H9 (cell line): Measurements from ENCODE around the gene SEMA3G. TPM values are rescaled to one million over a fixed set of nuclear protein-coding genes. Genes with fewer than 3 reads are reported as not detected.

ENCODE experiments used
- DNase-seq: peaks from one replicate; pipeline ENCODE4 v3.0.0-alpha.2; 2017
- H2AFZ ChIP-seq: one replicate; pipeline ENCODE4 v1.6.1; 2013; ENCODE audit warnings: mild to moderate bottlenecking, low read length, control low read depth, moderate library complexity
- H2AK5ac ChIP-seq: 2 replicates; pipeline ENCODE4 v1.6.1; 2013; ENCODE audit warnings: low read length, control low read depth, mixed read lengths; ENCODE audit not compliant: insufficient read length
- H2BK120ac ChIP-seq: one replicate; pipeline ENCODE4 v1.6.1; 2013; ENCODE audit warnings: low read depth, mild to moderate bottlenecking, low read length, control low read depth, inconsistent platforms; ENCODE audit not compliant: poor library complexity, severe bottlenecking
- H2BK12ac ChIP-seq: 2 replicates; pipeline ENCODE4 v1.6.1; 2013; ENCODE audit warnings: low read length, control low read depth, mixed read lengths, low read depth; ENCODE audit not compliant: insufficient read length
- H2BK15ac ChIP-seq: 2 replicates; pipeline ENCODE4 v1.6.1; 2013; ENCODE audit warnings: low read depth, low read length, control low read depth
- H2BK20ac ChIP-seq: one replicate; pipeline ENCODE4 v1.6.1; 2013; ENCODE audit warnings: low read depth, mild to moderate bottlenecking, low read length, control low read depth, inconsistent platforms; ENCODE audit not compliant: poor library complexity, severe bottlenecking
- H2BK5ac ChIP-seq: 2 replicates; pipeline ENCODE4 v1.6.1; 2013; ENCODE audit warnings: low read length, control low read depth, mixed read lengths; ENCODE audit not compliant: insufficient read length
- H3K14ac ChIP-seq: 2 replicates; pipeline ENCODE4 v1.6.1; 2013; ENCODE audit warnings: low read length, control low read depth; ENCODE audit not compliant: insufficient read depth
- H3K18ac ChIP-seq: 2 replicates; pipeline ENCODE4 v1.6.1; 2013; ENCODE audit warnings: low read depth, mild to moderate bottlenecking, mixed read lengths, low read length, control low read depth; ENCODE audit not compliant: insufficient read length
- H3K23ac ChIP-seq: 2 replicates; pipeline ENCODE4 v1.6.1; 2013; ENCODE audit warnings: low read length, control low read depth, mixed read lengths, low read depth; ENCODE audit not compliant: insufficient read length
- H3K23me2 ChIP-seq: 2 replicates; pipeline ENCODE4 v1.6.1; 2013; ENCODE audit warnings: low read depth, mild to moderate bottlenecking, mixed read lengths, low read length, control low read depth; ENCODE audit not compliant: insufficient read length, poor library complexity, severe bottlenecking
- H3K27ac ChIP-seq: 2 replicates; pipeline ENCODE4 v1.5.1; 2013; ENCODE audit warnings: low read length, control low read depth, mixed read lengths, low read depth; ENCODE audit not compliant: insufficient read length
- H3K27me3 ChIP-seq: 2 replicates; pipeline ENCODE4 v1.6.1; 2013; ENCODE audit warnings: low read length, control low read depth, inconsistent platforms; ENCODE audit not compliant: insufficient read depth
- H3K4ac ChIP-seq: 2 replicates; pipeline ENCODE4 v1.6.1; 2013; ENCODE audit warnings: low read depth, mild to moderate bottlenecking, control low read depth, inconsistent platforms, low read length, moderate library complexity
- H3K4me1 ChIP-seq: 2 replicates; pipeline ENCODE4 v1.6.1; 2013; ENCODE audit warnings: low read length, control low read depth, inconsistent platforms; ENCODE audit not compliant: insufficient read depth
- H3K4me2 ChIP-seq: 2 replicates; pipeline ENCODE4 v1.6.1; 2013; ENCODE audit warnings: low read length, control low read depth, mixed read lengths; ENCODE audit not compliant: insufficient read length, insufficient read depth
- H3K56ac ChIP-seq: 2 replicates; pipeline ENCODE4 v1.6.1; 2013; ENCODE audit warnings: low read depth, mild to moderate bottlenecking, mixed read lengths, low read length, control low read depth; ENCODE audit not compliant: insufficient read length
- H3K79me1 ChIP-seq: 2 replicates; pipeline ENCODE4 v1.6.1; 2013; ENCODE audit warnings: low read depth, mild to moderate bottlenecking, moderate library complexity, low read length, control low read depth, inconsistent platforms; ENCODE audit not compliant: insufficient read depth, poor library complexity, severe bottlenecking
- H3K79me2 ChIP-seq: 2 replicates; pipeline ENCODE4 v1.6.1; 2013; ENCODE audit warnings: low read length, control low read depth, inconsistent platforms; ENCODE audit not compliant: insufficient read depth
- H3K9ac ChIP-seq: 2 replicates; pipeline ENCODE4 v1.6.1; 2013; ENCODE audit warnings: low read length, control low read depth, mixed read lengths; ENCODE audit not compliant: insufficient read length; ENCODE audit errors: extremely low read depth
- H3K9me3 ChIP-seq: one replicate; pipeline ENCODE4 v1.6.1; 2013; ENCODE audit warnings: low read depth, low read length, inconsistent platforms; ENCODE audit not compliant: control insufficient read depth
- H3T11ph ChIP-seq: one replicate; pipeline ENCODE4 v1.6.1; 2013; ENCODE audit warnings: mild to moderate bottlenecking, low read length, control low read depth, inconsistent platforms
- H4K20me1 ChIP-seq: one replicate; pipeline ENCODE4 v1.6.1; 2013; ENCODE audit not compliant: control insufficient read depth, insufficient read length, insufficient read depth
- H4K5ac ChIP-seq: 2 replicates; pipeline ENCODE4 v1.6.1; 2013; ENCODE audit warnings: low read depth, mild to moderate bottlenecking, mixed read lengths, low read length, control low read depth; ENCODE audit not compliant: insufficient read length
- H4K8ac ChIP-seq: replicated peaks from 2 replicates; pipeline ENCODE4 v1.6.1; 2013; ENCODE audit warnings: low read length, control low read depth, mixed read lengths, low read depth; ENCODE audit not compliant: insufficient read length
- H4K91ac ChIP-seq: 2 replicates; pipeline ENCODE4 v1.6.1; 2013; ENCODE audit warnings: low read depth, mild to moderate bottlenecking, moderate library complexity, mixed read lengths, low read length, control low read depth; ENCODE audit not compliant: insufficient read length
- H3K27ac Mint-ChIP-seq, 3 experiments: 2 replicates in 2 of 3; 3 replicates in 1 of 3; pipeline ENCODE4 v1.8.0; 2020 to 2021; ENCODE audit warnings: mixed read lengths in 3 of 3, mild to moderate bottlenecking in 1 of 3, moderate library complexity in 1 of 3
- H3K27me3 Mint-ChIP-seq: 2 replicates; pipeline ENCODE4 v1.8.0; 2021; ENCODE audit warnings: low read depth, mild to moderate bottlenecking, moderate library complexity, mixed read lengths
- H3K36me3 Mint-ChIP-seq, 3 experiments: 2 replicates in 2 of 3; 3 replicates in 1 of 3; pipeline ENCODE4 v1.8.0; 2020 to 2021; ENCODE audit warnings: low read depth in 3 of 3, mixed read lengths in 3 of 3; ENCODE audit not compliant: insufficient read depth in 1 of 3
- H3K4me1 Mint-ChIP-seq, 2 experiments: 2 replicates each; pipeline ENCODE4 v1.8.0; 2020; ENCODE audit warnings: mixed read lengths in 2 of 2
- H3K4me3 Mint-ChIP-seq, 2 experiments: 2 replicates in 1 of 2; 3 replicates in 1 of 2; pipeline ENCODE4 v1.8.0; 2020 to 2021; ENCODE audit warnings: mild to moderate bottlenecking in 2 of 2, mixed read lengths in 2 of 2, moderate library complexity in 1 of 2
- H3K9me3 Mint-ChIP-seq, 2 experiments: 2 replicates in 1 of 2; 3 replicates in 1 of 2; pipeline ENCODE4 v1.8.0; 2020; ENCODE audit warnings: mild to moderate bottlenecking in 2 of 2, mixed read lengths in 2 of 2, moderate library complexity in 1 of 2
- WGBS: extraction: QIAGEN DNeasy Blood & Tissue Kit; methylation state at CpG from one replicate; pipeline ENCODE4 v1.1.7; 2013; ENCODE audit warnings: missing lambda C conversion rate, low lambda C conversion rate, mixed read lengths; ENCODE audit not compliant: insufficient read length; ENCODE audit errors: extremely low coverage; 5-methylcytosine and 5-hydroxymethylcytosine counted together
- total RNA-seq: library from RNA; stranded (reverse); gene quantifications from 2 replicates; pipeline ENCODE4 v1.2.1, GENCODE V29; 2021
- TF ChIP-seq, protein P1 (sequence below): fragments of 200-600 bp; sonication (generic); conservative IDR thresholded peaks from 3 replicates; pipeline ENCODE4 v1.8.0; 2021; ENCODE audit warnings: antibody characterized with exemption, mild to moderate bottlenecking

Gene SEMA3G
- total RNA-seq, 1 experiment from 2014 or later, result 2.4 TPM

DNA sequence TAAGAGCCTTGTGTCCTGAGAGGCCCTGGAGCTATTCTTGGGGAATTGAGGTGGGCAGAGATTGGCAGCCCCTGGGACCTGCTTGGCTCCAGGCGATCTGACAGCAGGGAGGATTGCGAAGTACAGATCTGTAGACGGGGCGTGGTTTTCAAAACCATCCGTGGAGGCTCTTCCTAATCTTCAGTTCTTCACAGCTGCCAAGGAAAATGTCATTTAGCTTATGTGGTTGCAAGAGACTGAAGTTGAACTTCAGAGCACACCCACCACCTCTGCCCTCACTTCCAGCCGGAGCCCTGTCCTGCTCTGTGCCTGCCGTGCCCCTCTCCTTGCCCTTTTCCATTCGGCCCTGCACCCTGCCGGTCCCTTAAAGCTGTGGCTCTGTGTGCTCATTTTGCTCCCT lies 23.4 kb upstream of the SEMA3G start:
- Mint-ChIP-seq H3K4me1 (peaks cover 0 to 6% of the 10 kb centered on the region in 2 experiments; a peak in 2 of 4 replicates), H3K27ac (peak overlapping the region in 2 of 3 experiments; percentile 11 to 53; a peak in 1 of 7 replicates), H3K9me3 (no peaks in the 10 kb centered on the region), H3K4me3 (no peak overlapping the region), H3K36me3 (peaks cover 21 to 53% (median 48%) of the 10 kb centered on the region in 3 experiments; a peak in 6 of 7 replicates), H3K27me3 (no peaks in the 10 kb centered on the region)
- Histone ChIP-seq H3K4me1 (no peaks in the 10 kb centered on the region), H2BK120ac (no peak overlapping the region), H3T11ph (no peak overlapping the region), H3K56ac (no peak overlapping the region), H4K91ac (no peak overlapping the region), H3K27ac (no peak overlapping the region), H4K20me1 (no peaks in the 10 kb centered on the region), H4K5ac (no peak overlapping the region), H3K23ac (no peak overlapping the region), H3K9me3 (no peaks in the 10 kb centered on the region), H3K23me2 (no peaks in the 10 kb centered on the region), H2BK5ac (no peak overlapping the region), H2BK12ac (no peak overlapping the region), H3K27me3 (no peaks in the 10 kb centered on the region), H3K79me2 (no peaks in the 10 kb centered on the region), H3K4ac (no peak overlapping the region), H2BK15ac (no peak overlapping the region), H2AFZ (no peak overlapping the region), H2AK5ac (no peak overlapping the region), H4K8ac (no peak overlapping the region), H3K79me1 (peaks cover 5% of the 10 kb centered on the region), H3K9ac (no peak overlapping the region), H3K4me2 (no peak overlapping the region), H3K18ac (no peak overlapping the region), H3K14ac (no peak overlapping the region), H2BK20ac (no peak overlapping the region)
- no peak for DNase-seq
- WGBS, result no CpG with 5 or more reads among the region's 9 CpGs
- TF ChIP-seq, protein P1, sequence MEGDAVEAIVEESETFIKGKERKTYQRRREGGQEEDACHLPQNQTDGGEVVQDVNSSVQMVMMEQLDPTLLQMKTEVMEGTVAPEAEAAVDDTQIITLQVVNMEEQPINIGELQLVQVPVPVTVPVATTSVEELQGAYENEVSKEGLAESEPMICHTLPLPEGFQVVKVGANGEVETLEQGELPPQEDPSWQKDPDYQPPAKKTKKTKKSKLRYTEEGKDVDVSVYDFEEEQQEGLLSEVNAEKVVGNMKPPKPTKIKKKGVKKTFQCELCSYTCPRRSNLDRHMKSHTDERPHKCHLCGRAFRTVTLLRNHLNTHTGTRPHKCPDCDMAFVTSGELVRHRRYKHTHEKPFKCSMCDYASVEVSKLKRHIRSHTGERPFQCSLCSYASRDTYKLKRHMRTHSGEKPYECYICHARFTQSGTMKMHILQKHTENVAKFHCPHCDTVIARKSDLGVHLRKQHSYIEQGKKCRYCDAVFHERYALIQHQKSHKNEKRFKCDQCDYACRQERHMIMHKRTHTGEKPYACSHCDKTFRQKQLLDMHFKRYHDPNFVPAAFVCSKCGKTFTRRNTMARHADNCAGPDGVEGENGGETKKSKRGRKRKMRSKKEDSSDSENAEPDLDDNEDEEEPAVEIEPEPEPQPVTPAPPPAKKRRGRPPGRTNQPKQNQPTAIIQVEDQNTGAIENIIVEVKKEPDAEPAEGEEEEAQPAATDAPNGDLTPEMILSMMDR, result no peak
